GM12891 (cell line): ENCODE measurements around the gene ADAMTS20.

Experiments
- DNase-seq: peaks from one replicate; pipeline ENCODE4 v3.0.0; 2011; ENCODE audit warnings: low spot score; ENCODE audit not compliant: insufficient read length
- FAIRE-seq: peaks from 2 replicates; lab custom pipeline; 2011; peaks lifted over from hg19 to GRCh38; lab: Jason Lieb, UNC
- PAX5 ChIP-seq: IDR thresholded peaks from 2 replicates; pipeline ENCODE4 v1.6.1; 2011; ENCODE audit warnings: low read length, moderate library complexity, mild to moderate bottlenecking; ENCODE audit not compliant: insufficient read depth, severe bottlenecking
- POLR2A ChIP-seq: IDR thresholded peaks from 2 replicates; pipeline ENCODE4 v1.6.1; 2011; ENCODE audit warnings: low read depth, low read length, control low read depth
- POLR2AphosphoS5 ChIP-seq: IDR thresholded peaks from 2 replicates; pipeline ENCODE4 v1.6.1; 2011; ENCODE audit warnings: low read depth, low read length, control low read depth
- POU2F2 ChIP-seq: IDR thresholded peaks from 2 replicates; pipeline ENCODE4 v1.6.1; 2011; ENCODE audit warnings: low read depth, mild to moderate bottlenecking, control low read depth, low read length, moderate library complexity
- SPI1 ChIP-seq: IDR thresholded peaks from 2 replicates; pipeline ENCODE4 v1.6.1; 2011; ENCODE audit warnings: low read depth, low read length, control low read depth
- TAF1 ChIP-seq: IDR thresholded peaks from 2 replicates; pipeline ENCODE4 v1.6.1; 2011; ENCODE audit warnings: low read depth, low read length, control low read depth

ADAMTS20 gene

DNA sequence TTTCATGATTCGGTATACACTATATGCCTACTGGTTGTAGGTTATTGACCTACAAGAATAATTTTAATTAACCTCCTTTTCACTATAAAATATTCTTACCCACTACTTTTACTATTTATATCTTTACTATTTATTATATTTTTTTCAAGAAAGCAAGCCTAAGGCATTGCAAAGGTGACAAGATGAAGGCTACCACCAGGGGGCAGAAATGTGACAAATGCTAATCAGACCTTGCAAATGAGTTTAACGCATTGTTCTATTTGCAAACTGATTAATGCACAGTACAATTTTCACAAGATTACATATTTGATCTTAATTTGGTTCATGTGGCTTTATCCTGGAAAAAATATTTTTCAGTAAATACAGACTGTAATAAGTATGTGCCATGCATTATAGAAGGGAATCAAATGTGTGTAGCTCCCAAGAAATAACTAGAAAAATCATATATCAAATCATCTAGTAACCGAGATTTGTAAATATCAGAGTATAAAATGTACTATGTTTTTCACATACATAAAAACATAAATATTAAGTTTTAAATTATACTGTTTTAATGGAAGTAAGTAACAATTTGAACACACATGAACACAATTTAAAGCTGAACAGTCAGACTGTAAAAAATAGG lies 107.0 kb downstream of the ADAMTS20 start:
- DNase-seq, result no peak
- peak; percentile 55 for FAIRE-seq
- TF ChIP-seq POLR2A, result no peak
- TF ChIP-seq POU2F2, result no peak
- TF ChIP-seq TAF1, result no peak
- no peak for TF ChIP-seq SPI1
- TF ChIP-seq PAX5, result no peak
- no peak for TF ChIP-seq POLR2AphosphoS5

DNA sequence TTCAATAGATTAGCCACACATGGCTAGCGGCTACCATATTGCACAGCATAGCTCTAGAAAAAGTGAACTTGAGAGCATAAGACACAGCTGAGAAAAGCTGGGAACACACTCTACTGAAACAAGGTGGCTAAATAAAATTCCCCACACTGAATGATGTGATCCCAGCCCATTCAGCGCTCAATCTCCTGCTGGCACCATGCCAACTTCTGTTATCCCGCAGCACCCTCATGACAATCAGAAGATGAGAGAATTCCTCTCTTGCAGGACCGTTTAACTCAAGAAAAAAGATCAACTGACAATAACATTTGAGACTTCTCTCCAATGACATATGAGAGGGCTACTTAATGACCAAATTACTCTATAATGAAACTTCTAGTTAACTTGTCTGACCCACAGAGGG lies 115.4 kb downstream of the ADAMTS20 start:
- no peak for FAIRE-seq
- TF ChIP-seq POLR2A (no peak), POU2F2 (no peak), TAF1 (no peak), SPI1 (no peak), PAX5 (no peak), POLR2AphosphoS5 (no peak)
- DNase-seq, result no peak

DNA sequence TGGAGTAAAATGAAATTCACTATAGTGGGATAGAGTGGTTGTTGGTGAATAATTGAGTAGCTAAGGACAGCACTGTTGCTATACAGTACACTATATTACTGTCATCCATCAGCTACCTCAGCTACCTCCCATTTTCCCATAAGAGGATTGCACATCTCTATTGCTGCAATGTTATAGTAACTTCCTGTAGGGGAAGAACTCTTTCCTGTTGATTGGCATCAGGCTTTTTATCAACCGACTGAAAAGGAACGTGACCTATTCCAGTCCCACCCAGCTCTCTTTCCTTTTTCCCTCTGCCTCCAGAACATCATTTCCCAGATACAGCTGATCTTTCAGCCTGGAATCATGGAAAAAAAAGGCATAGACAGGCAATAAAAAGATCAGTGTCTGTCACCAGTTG lies 117.4 kb downstream of the ADAMTS20 start:
- no peak for FAIRE-seq
- DNase-seq, result no peak
- TF ChIP-seq PAX5, result no peak

DNA sequence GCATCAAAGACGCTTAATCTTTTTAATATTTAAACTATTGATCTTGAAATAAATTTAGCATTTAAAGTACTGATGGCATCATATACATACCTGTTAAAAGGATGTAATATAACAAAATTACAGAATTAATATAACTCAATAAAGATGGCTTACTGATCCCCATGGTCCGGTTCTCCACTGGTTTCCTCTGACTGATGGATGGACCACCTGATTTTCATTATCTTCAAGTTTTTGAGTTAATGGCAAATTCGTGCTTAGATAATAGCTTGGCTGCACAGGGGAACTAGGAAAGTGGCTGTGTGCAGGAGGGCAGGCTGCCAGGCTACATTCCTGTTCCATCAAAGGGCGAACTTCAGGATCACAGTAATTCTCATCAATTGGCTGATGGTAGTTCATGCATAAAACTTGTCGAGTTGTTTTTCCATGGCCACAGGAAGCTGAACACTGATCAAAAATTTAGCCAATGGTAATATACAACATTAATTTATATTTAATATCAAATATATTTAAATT lies 123.9 kb downstream of the ADAMTS20 start:
- FAIRE-seq, result no peak
- DNase-seq, result no peak
- TF ChIP-seq POU2F2 (no peak), TAF1 (no peak), POLR2A (no peak), POLR2AphosphoS5 (no peak), SPI1 (no peak), PAX5 (no peak)

DNA sequence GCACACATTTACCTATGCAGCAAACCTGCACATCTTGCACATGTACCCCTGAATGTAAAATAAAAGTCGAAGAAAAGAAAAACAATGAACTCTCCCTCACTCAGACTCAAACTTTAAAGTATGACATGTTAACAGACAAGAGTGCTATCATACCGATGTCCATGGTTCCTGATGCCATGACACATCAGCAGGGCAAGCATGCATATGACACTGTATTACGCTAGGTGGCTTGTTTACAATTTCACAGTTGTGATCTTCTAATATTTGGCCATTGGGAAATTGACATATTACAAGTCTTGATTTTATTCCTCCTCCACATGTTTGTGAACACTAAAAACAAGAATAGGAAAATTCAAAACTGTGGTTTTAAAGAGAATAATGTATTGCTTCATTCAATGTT lies 126.6 kb downstream of the ADAMTS20 start:
- FAIRE-seq (no peak), DNase-seq (no peak)
- TF ChIP-seq TAF1 (no peak), POU2F2 (no peak), POLR2AphosphoS5 (no peak), SPI1 (no peak), PAX5 (no peak), POLR2A (no peak)

DNA sequence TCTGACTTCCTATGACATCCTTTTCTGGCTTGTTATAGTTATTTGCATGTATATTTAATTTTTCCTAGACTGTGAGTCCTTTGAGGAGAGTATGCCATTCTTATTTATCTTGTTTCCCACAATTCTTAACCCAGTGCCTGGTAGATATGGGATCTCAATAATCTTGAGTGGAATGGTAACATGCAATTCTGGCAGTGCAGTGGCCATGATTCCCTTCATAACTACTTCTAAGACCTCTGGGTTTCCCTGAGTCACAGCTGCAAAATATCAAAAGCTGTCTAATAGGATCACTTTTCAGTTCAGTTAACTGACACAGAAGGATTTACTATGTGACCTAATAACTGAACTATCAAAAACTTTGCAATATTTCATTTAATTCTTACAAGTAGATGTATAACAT lies 135.0 kb downstream of the ADAMTS20 start:
- TF ChIP-seq POLR2AphosphoS5 (no peak), SPI1 (no peak), PAX5 (no peak), POLR2A (no peak)
- FAIRE-seq (no peak), DNase-seq (no peak)

DNA sequence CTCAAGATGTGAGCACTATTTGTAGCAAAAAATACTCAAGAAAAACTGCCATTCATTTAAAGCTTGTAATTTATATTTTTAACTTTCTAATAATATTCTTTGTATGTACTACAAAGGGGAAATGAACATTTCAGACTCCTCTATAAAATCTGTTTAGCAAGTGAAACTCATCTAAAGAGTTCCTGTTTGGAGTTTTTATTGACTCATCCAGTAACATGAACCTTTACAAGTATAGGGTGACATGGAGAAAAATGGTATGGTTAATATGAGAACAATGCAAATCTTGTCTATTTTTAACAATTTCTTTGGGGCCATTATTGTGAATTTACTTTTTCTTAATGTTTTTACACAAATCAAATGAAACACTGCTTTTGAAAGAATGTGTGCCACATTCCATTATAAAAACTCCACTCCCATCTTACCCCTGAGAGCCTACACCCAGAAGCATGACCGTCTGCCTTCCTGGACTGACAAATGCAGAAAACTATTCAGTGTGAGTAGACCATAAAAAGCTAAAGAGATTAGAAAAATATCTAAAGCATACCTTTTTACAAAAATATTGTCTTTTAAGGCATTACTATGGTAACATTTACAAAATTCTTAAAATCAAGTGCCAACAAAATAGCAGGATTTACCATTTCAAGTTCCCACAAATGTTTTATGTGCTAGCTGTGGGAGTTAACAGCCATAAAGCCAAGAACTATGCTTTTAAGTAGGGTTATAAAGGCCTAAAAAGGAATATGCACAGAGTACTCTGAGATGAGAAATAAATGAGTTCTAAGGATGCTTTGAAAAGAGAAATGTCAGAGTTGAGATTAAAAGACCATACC lies 144.0 kb downstream of the ADAMTS20 start:
- DNase-seq (no peak), FAIRE-seq (no peak)

DNA sequence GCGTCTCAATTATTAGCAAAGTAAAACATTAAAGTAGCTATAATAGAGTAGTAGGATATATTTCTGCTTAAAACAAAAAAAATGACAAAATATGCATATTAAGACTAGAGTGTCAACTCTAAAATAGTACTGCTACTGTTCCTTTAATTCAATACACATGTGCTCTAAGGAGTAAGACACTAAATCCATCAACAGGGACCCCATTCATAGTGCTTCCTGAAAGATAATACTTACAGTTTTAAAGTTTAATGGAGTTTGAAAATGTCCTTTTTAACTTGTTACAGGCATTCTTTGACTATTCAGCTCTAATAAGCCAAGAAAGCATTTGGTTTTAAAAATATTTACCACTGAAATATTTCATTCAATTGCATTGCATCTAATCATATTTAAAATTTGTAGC lies 145.2 kb downstream of the ADAMTS20 start:
- TF ChIP-seq PAX5 (no peak), SPI1 (no peak), POLR2A (no peak)
- FAIRE-seq (no peak), DNase-seq (no peak)

More for the DNA sequence above, 144.0 kb downstream of the ADAMTS20 start:
- TF ChIP-seq POLR2A, result no peak
- TF ChIP-seq SPI1, result peak; percentile 47; the same call in 1 of the 2 replicates

DNA sequence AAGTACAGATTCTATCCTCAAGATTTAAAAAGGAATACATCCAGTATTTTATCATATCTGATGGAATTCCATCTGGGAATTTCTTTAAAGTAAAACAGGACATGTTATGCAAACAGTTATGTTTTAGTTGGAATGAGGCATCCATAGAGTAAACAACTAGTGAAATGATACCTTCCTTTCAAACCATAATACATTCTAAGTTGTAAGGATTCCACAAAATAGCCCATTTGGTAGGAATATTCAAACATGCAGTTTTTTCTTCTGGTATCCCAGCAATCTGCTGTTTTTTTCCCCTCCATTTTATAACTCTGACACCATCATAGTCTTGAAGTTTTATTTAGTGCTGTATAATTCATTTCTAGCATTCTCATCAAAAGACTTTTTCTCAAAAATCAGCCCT lies 149.6 kb downstream of the ADAMTS20 start:
- TF ChIP-seq TAF1 (no peak), POU2F2 (no peak), SPI1 (no peak), POLR2A (no peak), PAX5 (no peak), POLR2AphosphoS5 (no peak)
- FAIRE-seq (no peak), DNase-seq (no peak)

DNA sequence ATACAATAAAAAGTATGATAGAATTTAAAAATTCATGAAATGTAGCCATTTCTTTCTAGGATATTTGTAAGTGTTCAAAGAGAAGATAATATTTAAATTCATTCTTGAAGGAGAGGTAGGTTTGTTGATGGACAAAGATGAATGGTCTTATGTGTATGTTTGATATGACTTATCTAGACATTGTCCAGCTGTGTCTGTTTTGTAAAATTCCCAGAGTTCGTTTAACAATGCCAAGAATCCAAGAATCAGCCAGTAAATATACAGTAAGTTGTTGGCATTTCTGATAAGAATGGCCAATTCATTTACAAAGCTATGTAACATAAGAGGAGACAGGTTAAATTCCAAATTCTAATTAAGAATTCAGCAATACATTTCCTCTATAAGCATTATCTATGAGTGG lies 150.9 kb downstream of the ADAMTS20 start:
- FAIRE-seq (no peak), DNase-seq (no peak)
- TF ChIP-seq TAF1 (no peak), SPI1 (no peak), PAX5 (no peak), POLR2AphosphoS5 (no peak), POU2F2 (no peak), POLR2A (no peak)
